Thyroid gland (tissue), 4 donors: ENCODE data around the gene PAM16. TPM values are rescaled to one million over a fixed set of nuclear protein-coding genes. Genes with fewer than 3 reads are reported as not detected.

Experiments used
- DNase-seq, 2 donors: peaks; one replicate each; pipeline ENCODE4 v3.0.0-alpha.2; 2019
- H3K27ac ChIP-seq, 3 donors: fragments of 200-600 bp; sonication (generic); 1 replicate in 2 of 3; 2 replicates in 1 of 3; pipeline ENCODE4 v1.5.1; 2016 to 2019; ENCODE audit warnings: mild to moderate bottlenecking in 1 of 3, moderate library complexity in 1 of 3
- H3K27me3 ChIP-seq: fragments of 200-600 bp; sonication (generic); one replicate; pipeline ENCODE4 v1.5.1; 2019
- H3K36me3 ChIP-seq, 2 donors: fragments of 200-600 bp; sonication (generic); one replicate each; pipeline ENCODE4 v1.5.1; 2016 to 2019
- H3K4me1 ChIP-seq, 2 donors: fragments of 200-600 bp; sonication (generic); one replicate each; pipeline ENCODE4 v1.5.1; 2017 to 2019
- H3K4me3 ChIP-seq, 3 donors: fragments of 200-600 bp; sonication (generic); replicated peaks in 1 of 3; 1 replicate in 2 of 3; 2 replicates in 1 of 3; pipeline ENCODE4 v1.5.1; 2016; ENCODE audit warnings: mild to moderate bottlenecking in 1 of 3
- H3K9me3 ChIP-seq: fragments of 200-600 bp; sonication (generic); one replicate; pipeline ENCODE4 v1.5.1; 2017
- CTCF ChIP-seq, 6 experiments: fragments of 200-600 bp in 3 of 6; fragments of 450-650 bp in 3 of 6; sonication (generic) in 3 of 6; IDR thresholded peaks; one replicate each; pipeline ENCODE4 v1.5.1; 2016 to 2019; ENCODE audit warnings: antibody characterized with exemption in 6 of 6, mild to moderate bottlenecking in 2 of 6, inconsistent platforms in 1 of 6, moderate library complexity in 1 of 6
- POLR2A ChIP-seq, 2 donors: fragments of 450-650 bp; IDR thresholded peaks; one replicate each; pipeline ENCODE4 v1.6.1; 2017; ENCODE audit warnings: antibody characterized with exemption in 2 of 2, mild to moderate bottlenecking in 2 of 2, moderate library complexity in 1 of 2
- WGBS, 2 donors: methylation state at CpG; one replicate each; pipeline ENCODE4 v1.1.5; 2017; 5-methylcytosine and 5-hydroxymethylcytosine counted together
- intact Hi-C: fragments of 100-400 bp; cut with DNase I; formaldehyde crosslinking; loops from one replicate; pipeline ENCODE4 v1.15.1; 2023
- total RNA-seq, 4 donors: library from RNA; depleted of rRNA; stranded (reverse); fragments of >200 nt; gene quantifications; one replicate each; pipeline ENCODE4 v1.2.3, GENCODE V29; 2016

Gene PAM16
- total RNA-seq, 4 donors from 2014 or later = 5.6 to 60.2 (median 27.3) TPM

- DNase-seq = no peak
- H3K4me3 ChIP-seq = no peak overlapping the region
- intact Hi-C loops = no loop called here
- H3K4me1 ChIP-seq = peaks cover 48 to 61% of the 10 kb centered on the region in 2 donors
- no peak for TF ChIP-seq CTCF (IDR thresholded peaks at IDR 0.05)
- no peak for TF ChIP-seq POLR2A (IDR thresholded peaks at IDR 0.05)
- peak overlapping the region; percentile 93 to 99 (median 98) for H3K27ac ChIP-seq
- WGBS, 2 donors = 83 to 84% methylated on average over 3 of the region's 3 CpGs
- no peaks in the 10 kb centered on the region for H3K9me3 ChIP-seq
- H3K36me3 ChIP-seq = no peaks in the 10 kb centered on the region
- H3K27me3 ChIP-seq = no peaks in the 10 kb centered on the region
Observed at GRCh38 chr16:4370151-4370550, 19.0 kb upstream of the PAM16 start.

GRCh38 chr16:4369007-4369733 lies 18.0 kb upstream of the PAM16 start:
- H3K4me1 ChIP-seq = peaks cover 38 to 52% of the 10 kb centered on the region in 2 donors
- no peaks in the 10 kb centered on the region for H3K27me3 ChIP-seq
- WGBS, 2 donors = 63 to 76% methylated on average over 7 to 13 of the region's 13 CpGs
- no peaks in the 10 kb centered on the region for H3K9me3 ChIP-seq
- DNase-seq = peak; percentile 75 to 82
- TF ChIP-seq CTCF (IDR thresholded peaks at IDR 0.05) (no peak), POLR2A (IDR thresholded peaks at IDR 0.05) (no peak)
- intact Hi-C loops = no loop called here
- H3K27ac ChIP-seq = peak overlapping the region; percentile 54 to 98 (median 65)
- H3K36me3 ChIP-seq = peaks cover 0 to 3% of the 10 kb centered on the region in 2 donors
- no peak overlapping the region for H3K4me3 ChIP-seq

GRCh38 chr16:4367393-4367856 lies 16.3 kb upstream of the PAM16 start:
- 88 to 95% methylated on average over 5 of the region's 5 CpGs for WGBS, 2 donors
- Histone ChIP-seq H3K27me3 (no peaks in the 10 kb centered on the region), H3K36me3 (peaks cover 0 to 3% of the 10 kb centered on the region in 2 donors), H3K27ac (no peak overlapping the region), H3K4me1 (peaks cover 30 to 44% of the 10 kb centered on the region in 2 donors), H3K4me3 (no peak overlapping the region), H3K9me3 (no peaks in the 10 kb centered on the region)
- TF ChIP-seq CTCF (IDR thresholded peaks at IDR 0.05) (no peak), POLR2A (IDR thresholded peaks at IDR 0.05) (no peak)
- intact Hi-C loops = no loop called here
- DNase-seq = no peak

DNA sequence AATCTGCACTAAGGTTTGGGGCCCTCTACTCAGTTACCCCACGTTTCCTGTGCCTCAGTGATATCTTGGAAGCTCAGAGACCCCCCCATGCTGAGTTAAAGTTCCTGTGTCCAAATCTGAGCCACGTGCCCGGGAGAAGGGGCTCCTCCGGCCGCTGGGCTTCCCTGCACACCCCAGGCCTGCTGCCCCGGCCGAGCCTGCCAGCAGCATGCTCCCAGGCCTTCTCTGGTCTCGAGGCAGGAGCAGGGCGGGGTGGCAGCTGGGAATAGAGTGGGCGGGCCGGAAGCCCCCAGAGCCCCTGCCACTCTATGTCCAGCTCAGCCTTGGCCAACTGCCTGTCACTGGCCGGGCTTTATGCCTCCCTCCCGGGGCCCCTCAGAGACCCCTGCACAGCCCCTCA lies 14.9 kb upstream of the PAM16 start:
- peaks cover 22 to 36% of the 10 kb centered on the region in 2 donors for H3K4me1 ChIP-seq
- TF ChIP-seq CTCF (IDR thresholded peaks at IDR 0.05) (no peak), POLR2A (IDR thresholded peaks at IDR 0.05) (no peak)
- WGBS, 2 donors = 94 to 96% methylated on average over 4 to 13 of the region's 13 CpGs
- H3K4me3 ChIP-seq = no peak overlapping the region
- peaks cover 0 to 3% of the 10 kb centered on the region in 2 donors for H3K36me3 ChIP-seq
- no peaks in the 10 kb centered on the region for H3K9me3 ChIP-seq
- no peak for DNase-seq
- H3K27ac ChIP-seq = no peak overlapping the region
- H3K27me3 ChIP-seq = no peaks in the 10 kb centered on the region
- intact Hi-C loops = no loop called here

- DNase-seq = no peak
- H3K9me3 ChIP-seq = no peaks in the 10 kb centered on the region
- WGBS, 2 donors = 94 to 98% methylated on average over 8 to 11 of the region's 12 CpGs
- no peak overlapping the region for H3K4me3 ChIP-seq
- H3K27me3 ChIP-seq = no peaks in the 10 kb centered on the region
- H3K27ac ChIP-seq = no peak overlapping the region
- intact Hi-C loops = no loop called here
- peaks cover 0 to 3% of the 10 kb centered on the region in 2 donors for H3K36me3 ChIP-seq
- peaks cover 18 to 32% of the 10 kb centered on the region in 2 donors for H3K4me1 ChIP-seq
- TF ChIP-seq CTCF (IDR thresholded peaks at IDR 0.05) = no peak
- no peak for TF ChIP-seq POLR2A (IDR thresholded peaks at IDR 0.05)
Observed at GRCh38 chr16:4365615-4366014, 14.5 kb upstream of the PAM16 start.
